Liver (tissue), 9 donors: ENCODE results near the gene B3GNT2. TPM values are rescaled to one million over a fixed set of nuclear protein-coding genes. Genes with fewer than 3 reads are reported as not detected.

Experiments used
- DNase-seq: peaks from one replicate; pipeline ENCODE4 v3.0.0-alpha.2; 2017; ENCODE audit warnings: low spot score
- H3K27ac ChIP-seq, 2 donors: one replicate each; pipeline ENCODE4 v1.7.0; 2013; ENCODE audit warnings: inconsistent platforms in 2 of 2, low read length in 2 of 2, control low read depth in 1 of 2, low read depth in 1 of 2, mild to moderate bottlenecking in 1 of 2
- H3K27me3 ChIP-seq, 4 donors: one replicate each; pipeline versions ENCODE4 v1.6.1 to v1.7.0; 2013; ENCODE audit warnings: low read length in 3 of 4, inconsistent platforms in 1 of 4, mild to moderate bottlenecking in 1 of 4, moderate library complexity in 1 of 4; ENCODE audit not compliant: control insufficient read depth in 4 of 4, insufficient read depth in 4 of 4
- H3K36me3 ChIP-seq, 4 donors: one replicate each; pipeline versions ENCODE4 v1.6.1 to v1.7.0; 2013; ENCODE audit warnings: low read length in 3 of 4, mild to moderate bottlenecking in 3 of 4, low read depth in 1 of 4, moderate library complexity in 1 of 4; ENCODE audit not compliant: control insufficient read depth in 4 of 4, insufficient read depth in 3 of 4
- H3K4me1 ChIP-seq, 4 donors: one replicate each; pipeline versions ENCODE4 v1.6.1 to v1.7.0; 2013; ENCODE audit warnings: low read length in 3 of 4, mild to moderate bottlenecking in 3 of 4, moderate library complexity in 1 of 4; ENCODE audit not compliant: control insufficient read depth in 4 of 4, insufficient read depth in 4 of 4
- H3K4me3 ChIP-seq, 3 donors: one replicate each; pipeline versions ENCODE4 v1.6.1 to v1.7.0; 2013; ENCODE audit warnings: low read length in 3 of 3, control low read depth in 1 of 3, low read depth in 1 of 3, mild to moderate bottlenecking in 1 of 3
- H3K9ac ChIP-seq, 2 donors: one replicate each; pipeline ENCODE4 v1.7.0; 2013; ENCODE audit warnings: low read length in 2 of 2, mild to moderate bottlenecking in 2 of 2, moderate library complexity in 2 of 2, control low read depth in 1 of 2, low read depth in 1 of 2
- H3K9me3 ChIP-seq, 4 donors: one replicate each; pipeline versions ENCODE4 v1.6.1 to v1.7.0; 2013; ENCODE audit warnings: low read length in 3 of 4; ENCODE audit not compliant: control insufficient read depth in 4 of 4
- EGR1 ChIP-seq, 2 donors: IDR thresholded peaks; 2 replicates each; pipeline ENCODE4 v1.6.1; 2016 to 2018; ENCODE audit warnings: antibody characterized with exemption in 2 of 2, low read depth in 2 of 2
- GABPA ChIP-seq, 2 donors: IDR thresholded peaks in 1 of 2; conservative IDR thresholded peaks in 1 of 2; 2 replicates each; pipeline ENCODE4 v1.6.1; 2016; ENCODE audit warnings: antibody characterized with exemption in 2 of 2, mild to moderate bottlenecking in 1 of 2, moderate library complexity in 1 of 2
- HNF4A ChIP-seq, 2 donors: conservative IDR thresholded peaks; 2 replicates each; pipeline ENCODE4 v1.6.1; 2016; ENCODE audit warnings: antibody characterized with exemption in 2 of 2, mild to moderate bottlenecking in 2 of 2
- JUND ChIP-seq, 2 donors: IDR thresholded peaks; 2 replicates each; pipeline ENCODE4 v1.6.1; 2016; ENCODE audit warnings: antibody characterized with exemption in 2 of 2
- NR2F2 ChIP-seq: IDR thresholded peaks from 2 replicates; pipeline ENCODE4 v1.6.1; 2016; ENCODE audit warnings: antibody characterized with exemption
- RXRA ChIP-seq, 2 donors: IDR thresholded peaks; 2 replicates each; pipeline ENCODE4 v1.6.1; 2017 to 2018; ENCODE audit warnings: antibody characterized with exemption in 2 of 2, mild to moderate bottlenecking in 1 of 2
- YY1 ChIP-seq: IDR thresholded peaks from 2 replicates; pipeline ENCODE4 v1.6.1; 2016; ENCODE audit warnings: antibody characterized with exemption, mild to moderate bottlenecking
- WGBS: extraction: QIAGEN DNeasy Blood & Tissue Kit; methylation state at CpG from one replicate; pipeline ENCODE4 v1.1.7; 2013; 5-methylcytosine and 5-hydroxymethylcytosine counted together
- polyA plus RNA-seq, 2 donors: library from polyadenylated mRNA; stranded (reverse) in 1 of 2; unstranded in 1 of 2; fragments of 200-250 nt in 1 of 2; fragments of >200 nt in 1 of 2; fragmentation: Nextera tagmentation in 1 of 2; extraction: Ambion mirVana in 1 of 2; gene quantifications; one replicate each; pipeline versions ENCODE4 v1.2.1 to v1.2.3, GENCODE V29; 2013 to 2015
- total RNA-seq, 2 donors: library from RNA; depleted of rRNA; stranded (reverse); fragments of >200 nt; gene quantifications; one replicate each; pipeline ENCODE4 v1.2.3, GENCODE V29; 2014
- TF ChIP-seq, protein P1 (sequence below): IDR thresholded peaks from 2 replicates; pipeline ENCODE4 v1.6.1; 2016; ENCODE audit warnings: antibody characterized with exemption
- TF ChIP-seq, protein P2 (sequence below): IDR thresholded peaks from 2 replicates; pipeline ENCODE4 v1.6.1; 2016; ENCODE audit warnings: antibody characterized with exemption
- TF ChIP-seq, protein P3 (sequence below): IDR thresholded peaks from 2 replicates; pipeline ENCODE4 v1.6.1; 2016; ENCODE audit warnings: antibody characterized with exemption
- TF ChIP-seq, protein P4 (sequence below): fragments of 150-350 bp; IDR thresholded peaks from 2 replicates; pipeline ENCODE4 v1.5.1; 2017; ENCODE audit warnings: improper control_type of control experiment, low read depth, low read length; ENCODE audit not compliant: missing input control
- donor health status: healthy.
- donor health status: healthy.
- donor health status: healthy.
- donor health status: healthy.
- donor health status: healthy.

Gene B3GNT2
- total and polyA plus RNA-seq, 4 donors: 6.4 to 20.2 (median 14.2) TPM

DNA sequence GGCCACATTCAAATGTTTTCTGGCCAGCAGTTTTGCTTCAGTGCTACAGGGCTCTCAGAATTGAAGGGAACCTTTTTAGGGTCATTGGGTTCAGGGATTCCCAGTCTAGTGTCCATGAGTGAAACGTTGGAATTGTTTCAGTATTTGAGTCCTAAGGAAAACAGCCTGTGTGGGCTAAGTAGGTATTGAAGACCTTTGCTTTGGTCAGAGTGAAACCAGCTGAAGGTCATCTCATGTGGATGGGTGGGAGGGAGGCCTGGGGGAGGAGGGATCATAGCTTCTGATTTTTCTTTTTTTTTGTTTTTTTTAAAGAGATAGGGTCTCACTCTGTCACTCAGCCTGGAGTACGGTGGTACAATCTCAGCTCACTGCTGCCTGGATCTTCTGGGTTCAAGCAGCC, 20.2 kb downstream of the B3GNT2 start:
- 59% methylated on average over 2 of the region's 2 CpGs for WGBS
- H3K9ac ChIP-seq: no peak overlapping the region
- TF ChIP-seq, protein P1, sequence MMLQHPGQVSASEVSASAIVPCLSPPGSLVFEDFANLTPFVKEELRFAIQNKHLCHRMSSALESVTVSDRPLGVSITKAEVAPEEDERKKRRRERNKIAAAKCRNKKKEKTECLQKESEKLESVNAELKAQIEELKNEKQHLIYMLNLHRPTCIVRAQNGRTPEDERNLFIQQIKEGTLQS: no peak
- TF ChIP-seq GABPA (IDR thresholded peaks at IDR 0.05 in 1 of 2, conservative IDR thresholded peaks at IDR 0.05 in 1 of 2) (no peak), RXRA (IDR thresholded peaks at IDR 0.05) (no peak), EGR1 (IDR thresholded peaks at IDR 0.05; ENCODE audit: low read depth in 2 of 2) (no peak), YY1 (no peak)
- TF ChIP-seq, protein P2, sequence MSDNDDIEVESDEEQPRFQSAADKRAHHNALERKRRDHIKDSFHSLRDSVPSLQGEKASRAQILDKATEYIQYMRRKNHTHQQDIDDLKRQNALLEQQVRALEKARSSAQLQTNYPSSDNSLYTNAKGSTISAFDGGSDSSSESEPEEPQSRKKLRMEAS: no peak
- H3K4me3 ChIP-seq: no peak overlapping the region
- DNase-seq: no peak
- no peaks in the 10 kb centered on the region for H3K9me3 ChIP-seq
- H3K27ac ChIP-seq: peak overlapping the region in 1 of 2 donors; percentile 20
- no peaks in the 10 kb centered on the region for H3K36me3 ChIP-seq
- peaks cover 4 to 23% (median 15%) of the 10 kb centered on the region in 4 donors for H3K4me1 ChIP-seq
- H3K27me3 ChIP-seq: no peaks in the 10 kb centered on the region

DNA sequence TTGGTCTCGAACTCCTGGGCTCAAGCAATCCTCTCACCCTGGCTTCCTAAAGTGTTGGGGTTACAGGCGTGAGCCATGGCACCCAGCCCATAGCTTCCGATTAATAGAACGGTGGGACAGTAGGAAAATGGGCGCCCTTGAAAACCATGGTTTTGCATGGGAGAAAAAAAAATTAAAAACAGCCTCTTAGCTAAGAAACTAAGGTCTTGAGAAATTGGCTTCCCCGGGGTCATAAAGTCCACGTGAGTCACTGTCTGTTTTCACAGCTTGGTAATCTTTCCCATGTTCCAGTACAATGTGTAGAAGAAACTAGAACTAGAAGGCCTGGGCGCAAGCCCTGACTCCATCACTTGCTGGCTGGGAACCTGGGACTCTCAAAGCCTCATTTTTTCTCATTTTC, 20.7 kb downstream of the B3GNT2 start:
- no peak overlapping the region for H3K4me3 ChIP-seq
- no peaks in the 10 kb centered on the region for H3K9me3 ChIP-seq
- H3K4me1 ChIP-seq: peaks cover 6 to 26% (median 15%) of the 10 kb centered on the region in 4 donors
- 81% methylated on average over 8 of the region's 8 CpGs for WGBS
- no peak for DNase-seq
- H3K36me3 ChIP-seq: no peaks in the 10 kb centered on the region
- no peaks in the 10 kb centered on the region for H3K27me3 ChIP-seq
- no peak overlapping the region for H3K9ac ChIP-seq
- peak overlapping the region; percentile 21 to 44 for H3K27ac ChIP-seq
- TF ChIP-seq NR2F2 (peak; percentile 74), HNF4A (conservative IDR thresholded peaks at IDR 0.05) (peak in 1 of 2 donors; percentile 32), JUND (IDR thresholded peaks at IDR 0.05) (peak; percentile 24 to 46)
- TF ChIP-seq, protein P3, sequence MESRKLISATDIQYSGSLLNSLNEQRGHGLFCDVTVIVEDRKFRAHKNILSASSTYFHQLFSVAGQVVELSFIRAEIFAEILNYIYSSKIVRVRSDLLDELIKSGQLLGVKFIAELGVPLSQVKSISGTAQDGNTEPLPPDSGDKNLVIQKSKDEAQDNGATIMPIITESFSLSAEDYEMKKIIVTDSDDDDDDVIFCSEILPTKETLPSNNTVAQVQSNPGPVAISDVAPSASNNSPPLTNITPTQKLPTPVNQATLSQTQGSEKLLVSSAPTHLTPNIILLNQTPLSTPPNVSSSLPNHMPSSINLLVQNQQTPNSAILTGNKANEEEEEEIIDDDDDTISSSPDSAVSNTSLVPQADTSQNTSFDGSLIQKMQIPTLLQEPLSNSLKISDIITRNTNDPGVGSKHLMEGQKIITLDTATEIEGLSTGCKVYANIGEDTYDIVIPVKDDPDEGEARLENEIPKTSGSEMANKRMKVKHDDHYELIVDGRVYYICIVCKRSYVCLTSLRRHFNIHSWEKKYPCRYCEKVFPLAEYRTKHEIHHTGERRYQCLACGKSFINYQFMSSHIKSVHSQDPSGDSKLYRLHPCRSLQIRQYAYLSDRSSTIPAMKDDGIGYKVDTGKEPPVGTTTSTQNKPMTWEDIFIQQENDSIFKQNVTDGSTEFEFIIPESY: no peak

DNA sequence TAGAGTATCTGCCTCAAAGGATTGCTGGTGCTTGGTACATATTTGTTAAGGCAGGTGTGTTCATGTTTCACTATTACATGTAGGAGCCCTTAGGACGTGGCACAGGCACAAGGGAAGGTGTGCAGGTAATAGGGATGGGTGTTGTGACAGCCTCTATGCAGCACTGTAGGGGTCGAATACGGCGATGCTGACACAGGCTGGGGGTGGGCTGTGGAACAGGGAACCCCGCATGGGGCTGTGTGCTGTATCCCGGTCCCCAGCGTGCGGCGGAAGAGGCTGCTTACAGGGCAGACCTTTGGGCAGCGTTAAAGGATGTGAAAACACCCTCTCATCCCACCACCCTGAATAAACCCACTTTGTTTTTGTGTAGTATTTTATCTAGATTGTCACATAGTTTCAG, 21.5 kb downstream of the B3GNT2 start:
- peak overlapping the region; percentile 21 to 44 for H3K27ac ChIP-seq
- WGBS: 88% methylated on average over 10 of the region's 10 CpGs
- H3K27me3 ChIP-seq: no peaks in the 10 kb centered on the region
- H3K9me3 ChIP-seq: no peaks in the 10 kb centered on the region
- no peak for DNase-seq
- H3K36me3 ChIP-seq: peaks cover 0 to 3% (median 0%) of the 10 kb centered on the region in 4 donors
- H3K4me1 ChIP-seq: peaks cover 6 to 26% (median 15%) of the 10 kb centered on the region in 4 donors
- H3K4me3 ChIP-seq: no peak overlapping the region
- TF ChIP-seq, protein P3: no peak
- no peak for TF ChIP-seq RXRA (IDR thresholded peaks at IDR 0.05)
- TF ChIP-seq, protein P4, sequence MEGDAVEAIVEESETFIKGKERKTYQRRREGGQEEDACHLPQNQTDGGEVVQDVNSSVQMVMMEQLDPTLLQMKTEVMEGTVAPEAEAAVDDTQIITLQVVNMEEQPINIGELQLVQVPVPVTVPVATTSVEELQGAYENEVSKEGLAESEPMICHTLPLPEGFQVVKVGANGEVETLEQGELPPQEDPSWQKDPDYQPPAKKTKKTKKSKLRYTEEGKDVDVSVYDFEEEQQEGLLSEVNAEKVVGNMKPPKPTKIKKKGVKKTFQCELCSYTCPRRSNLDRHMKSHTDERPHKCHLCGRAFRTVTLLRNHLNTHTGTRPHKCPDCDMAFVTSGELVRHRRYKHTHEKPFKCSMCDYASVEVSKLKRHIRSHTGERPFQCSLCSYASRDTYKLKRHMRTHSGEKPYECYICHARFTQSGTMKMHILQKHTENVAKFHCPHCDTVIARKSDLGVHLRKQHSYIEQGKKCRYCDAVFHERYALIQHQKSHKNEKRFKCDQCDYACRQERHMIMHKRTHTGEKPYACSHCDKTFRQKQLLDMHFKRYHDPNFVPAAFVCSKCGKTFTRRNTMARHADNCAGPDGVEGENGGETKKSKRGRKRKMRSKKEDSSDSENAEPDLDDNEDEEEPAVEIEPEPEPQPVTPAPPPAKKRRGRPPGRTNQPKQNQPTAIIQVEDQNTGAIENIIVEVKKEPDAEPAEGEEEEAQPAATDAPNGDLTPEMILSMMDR: no peak
- H3K9ac ChIP-seq: no peak overlapping the region
